Calu3 (cell line): ENCODE measurements around the gene PURA. TPM values are rescaled to one million over a fixed set of nuclear protein-coding genes. Genes with fewer than 3 reads are reported as not detected.

Experiments used
- BruUV-seq: library from RNA; stranded (reverse); fragments of 400-500 nt; replicated peaks from 2 replicates; lab custom pipeline; 2021; lab: Mats Ljungman, UMichigan
- CTCF ChIA-PET: fragments of 300-600 bp; sonication (Branson Sonifier 250); formaldehyde crosslinking; loops from one replicate; lab custom pipeline; 2022; ENCODE audit warnings: antibody characterized with exemption; lab: Charles Lee
- DNase-seq: peaks from one replicate; pipeline ENCODE4 v3.0.0; 2022
- H3K27ac Mint-ChIP-seq: one replicate; pipeline ENCODE4 v1.8.0; 2022; ENCODE audit warnings: mixed read lengths; ENCODE audit not compliant: unreplicated experiment
- H3K27me3 Mint-ChIP-seq: one replicate; pipeline ENCODE4 v1.8.0; 2022; ENCODE audit warnings: mixed read lengths; ENCODE audit not compliant: unreplicated experiment
- H3K36me3 Mint-ChIP-seq: one replicate; pipeline ENCODE4 v1.8.0; 2022; ENCODE audit warnings: mild to moderate bottlenecking, moderate library complexity, mixed read lengths; ENCODE audit not compliant: insufficient read depth, unreplicated experiment
- H3K4me1 Mint-ChIP-seq: one replicate; pipeline ENCODE4 v1.8.0; 2022; ENCODE audit warnings: mild to moderate bottlenecking, low read depth, mixed read lengths; ENCODE audit not compliant: unreplicated experiment
- H3K4me3 Mint-ChIP-seq: one replicate; pipeline ENCODE4 v1.8.0; 2022; ENCODE audit warnings: mild to moderate bottlenecking, low read depth, moderate library complexity, mixed read lengths; ENCODE audit not compliant: unreplicated experiment
- H3K9me3 Mint-ChIP-seq: one replicate; pipeline ENCODE4 v1.8.0; 2022; ENCODE audit warnings: low read depth, mixed read lengths; ENCODE audit not compliant: unreplicated experiment
- CTCF ChIP-seq: fragments of 200-600 bp; IDR thresholded peaks from one replicate; pipeline ENCODE4 v1.8.0; 2022; ENCODE audit warnings: antibody characterized with exemption; ENCODE audit not compliant: unreplicated experiment
- intact Hi-C: fragments of 100-400 bp; cut with micrococcal nuclease; formaldehyde crosslinking; loops from one replicate; pipeline ENCODE4 v1.10.0; 2022; ENCODE audit not compliant: unreplicated experiment
- total RNA-seq: library from RNA; stranded (reverse); gene quantifications from 2 replicates; pipeline ENCODE4 v1.2.3, GENCODE V29; 2022

The PURA gene
- total RNA-seq, 1 experiment from 2014 or later: 16.7 TPM

- Mint-ChIP-seq H3K9me3 (no peaks in the 10 kb centered on the region), H3K4me1 (peaks cover 15% of the 10 kb centered on the region), H3K36me3 (no peaks in the 10 kb centered on the region), H3K27me3 (peaks cover 31% of the 10 kb centered on the region), H3K4me3 (peak overlapping the region; percentile 65), H3K27ac (no peak overlapping the region)
- no peak for DNase-seq
- intact Hi-C loops: no loop called here
- no peak for TF ChIP-seq CTCF
- no TSS peak for BruUV-seq
- CTCF ChIA-PET: interaction anchor here (0.5 to 2.3 kb wide), 16 partner anchors 10 to 511 kb away, joined by 3 to 9 read pairs (median 5); partner anchors contain the start of gene HBEGF
These were observed 31.3 kb downstream of the PURA start for GRCh38 chr5:140145256-140145655.

GRCh38 chr5:140145818-140146522 lies 32.1 kb downstream of the PURA start:
- H3K9me3 Mint-ChIP-seq: no peaks in the 10 kb centered on the region
- DNase-seq: peak; percentile 90
- no peak overlapping the region for H3K27ac Mint-ChIP-seq
- H3K27me3 Mint-ChIP-seq: peaks cover 25% of the 10 kb centered on the region
- no peaks in the 10 kb centered on the region for H3K36me3 Mint-ChIP-seq
- peak; percentile 91 for TF ChIP-seq CTCF
- intact Hi-C loops: no loop called here
- BruUV-seq: no TSS peak
- CTCF ChIA-PET: interaction anchor here (0.5 to 2.3 kb wide), 19 partner anchors 9 to 547 kb away, joined by 3 to 9 read pairs (median 5); partner anchors contain the start of gene HBEGF
- H3K4me1 Mint-ChIP-seq: peaks cover 15% of the 10 kb centered on the region
- peak overlapping the region; percentile 65 for H3K4me3 Mint-ChIP-seq

GRCh38 chr5:140146523-140146842 lies 32.6 kb downstream of the PURA start:
- intact Hi-C loops: no loop called here
- Mint-ChIP-seq H3K4me1 (peaks cover 15% of the 10 kb centered on the region), H3K4me3 (peak overlapping the region; percentile 65), H3K36me3 (no peaks in the 10 kb centered on the region), H3K27ac (no peak overlapping the region), H3K27me3 (peaks cover 25% of the 10 kb centered on the region), H3K9me3 (no peaks in the 10 kb centered on the region)
- CTCF ChIA-PET: interaction anchor here (0.6 to 1.8 kb wide), 6 partner anchors 9 to 115 kb away, joined by 3 to 9 read pairs (median 6); no protein-coding TSS in a partner anchor
- no peak for TF ChIP-seq CTCF
- no TSS peak for BruUV-seq
- DNase-seq: no peak

GRCh38 chr5:140147460-140147859 lies 33.6 kb downstream of the PURA start:
- intact Hi-C loops: no loop called here
- no peaks in the 10 kb centered on the region for H3K9me3 Mint-ChIP-seq
- TF ChIP-seq CTCF: no peak
- no peak for DNase-seq
- H3K27ac Mint-ChIP-seq: no peak overlapping the region
- H3K4me1 Mint-ChIP-seq: peaks cover 23% of the 10 kb centered on the region
- CTCF ChIA-PET: interaction anchor here (0.8 kb wide), 1 partner anchor 9 kb away, joined by 3 read pairs; no protein-coding TSS in a partner anchor
- H3K36me3 Mint-ChIP-seq: no peaks in the 10 kb centered on the region
- no peak overlapping the region for H3K4me3 Mint-ChIP-seq
- peaks cover 25% of the 10 kb centered on the region for H3K27me3 Mint-ChIP-seq
- BruUV-seq: no TSS peak
